Measurements from ENCODE around the gene ZNF683.
"Not testable (repeated sequence)": the region's sequence is repeated elsewhere in the genome, so short reads cannot be mapped to it uniquely, and the experiment has no call there.

The ZNF683 gene

GRCh38 chr1:26340047-26340481 lies 32.5 kb downstream of the ZNF683 start:
- peaks cover 13% of the 10 kb centered on the region for H3K4me1 ChIP-seq (ENCODE audit: control insufficient read depth, insufficient read depth, low read length, poor library complexity, severe bottlenecking)
- no peaks in the 10 kb centered on the region for H3K9me3 ChIP-seq (ENCODE audit: control insufficient read depth, low read length)
- H3K36me3 ChIP-seq (ENCODE audit: control insufficient read depth, insufficient read depth, low read length): no peaks in the 10 kb centered on the region
- H3K27ac ChIP-seq (ENCODE audit: insufficient read depth, low read length, poor library complexity, severe bottlenecking): no peak overlapping the region
- no peak overlapping the region for H3K4me3 ChIP-seq (ENCODE audit: insufficient read depth, low read depth, low read length, poor library complexity, severe bottlenecking)
- DNase-seq: no peak
- no peaks in the 10 kb centered on the region for H3K27me3 ChIP-seq (replicated peaks; ENCODE audit: control insufficient read depth, insufficient read depth, low read length, poor library complexity, severe bottlenecking)

GRCh38 chr1:26338670-26339069 lies 33.9 kb downstream of the ZNF683 start:
- no peak overlapping the region for H3K27ac ChIP-seq (ENCODE audit: insufficient read depth, low read length, poor library complexity, severe bottlenecking)
- peaks cover 13% of the 10 kb centered on the region for H3K4me1 ChIP-seq (ENCODE audit: control insufficient read depth, insufficient read depth, low read length, poor library complexity, severe bottlenecking)
- no peaks in the 10 kb centered on the region for H3K36me3 ChIP-seq (ENCODE audit: control insufficient read depth, insufficient read depth, low read length)
- H3K4me3 ChIP-seq (ENCODE audit: insufficient read depth, low read depth, low read length, poor library complexity, severe bottlenecking): no peak overlapping the region
- no peaks in the 10 kb centered on the region for H3K9me3 ChIP-seq (ENCODE audit: control insufficient read depth, low read length)
- no peaks in the 10 kb centered on the region for H3K27me3 ChIP-seq (replicated peaks; ENCODE audit: control insufficient read depth, insufficient read depth, low read length, poor library complexity, severe bottlenecking)
- DNase-seq: no peak

- Histone ChIP-seq H3K27me3 (replicated peaks; ENCODE audit: control insufficient read depth, insufficient read depth, low read length, poor library complexity, severe bottlenecking) (no peaks in the 10 kb centered on the region), H3K36me3 (ENCODE audit: control insufficient read depth, insufficient read depth, low read length) (no peaks in the 10 kb centered on the region), H3K4me3 (ENCODE audit: insufficient read depth, low read depth, low read length, poor library complexity, severe bottlenecking) (no peak overlapping the region), H3K9me3 (ENCODE audit: control insufficient read depth, low read length) (no peaks in the 10 kb centered on the region), H3K27ac (ENCODE audit: insufficient read depth, low read length, poor library complexity, severe bottlenecking) (no peak overlapping the region), H3K4me1 (ENCODE audit: control insufficient read depth, insufficient read depth, low read length, poor library complexity, severe bottlenecking) (peaks cover 13% of the 10 kb centered on the region)
- no peak for DNase-seq
Observed at GRCh38 chr1:26337625-26338024, 34.9 kb downstream of the ZNF683 start.

GRCh38 chr1:26337206-26337535 lies 35.4 kb downstream of the ZNF683 start:
- Histone ChIP-seq H3K9me3 (ENCODE audit: control insufficient read depth, low read length) (no peaks in the 10 kb centered on the region), H3K27ac (ENCODE audit: insufficient read depth, low read length, poor library complexity, severe bottlenecking) (no peak overlapping the region), H3K36me3 (ENCODE audit: control insufficient read depth, insufficient read depth, low read length) (no peaks in the 10 kb centered on the region), H3K27me3 (replicated peaks; ENCODE audit: control insufficient read depth, insufficient read depth, low read length, poor library complexity, severe bottlenecking) (no peaks in the 10 kb centered on the region), H3K4me3 (ENCODE audit: insufficient read depth, low read depth, low read length, poor library complexity, severe bottlenecking) (no peak overlapping the region), H3K4me1 (ENCODE audit: control insufficient read depth, insufficient read depth, low read length, poor library complexity, severe bottlenecking) (peaks cover 13% of the 10 kb centered on the region)
- DNase-seq: no peak

GRCh38 chr1:26336477-26337205 lies 35.9 kb downstream of the ZNF683 start:
- Histone ChIP-seq H3K27ac (ENCODE audit: insufficient read depth, low read length, poor library complexity, severe bottlenecking) (peak overlapping the region; percentile 42), H3K4me1 (ENCODE audit: control insufficient read depth, insufficient read depth, low read length, poor library complexity, severe bottlenecking) (peaks cover 13% of the 10 kb centered on the region), H3K36me3 (ENCODE audit: control insufficient read depth, insufficient read depth, low read length) (no peaks in the 10 kb centered on the region), H3K27me3 (replicated peaks; ENCODE audit: control insufficient read depth, insufficient read depth, low read length, poor library complexity, severe bottlenecking) (no peaks in the 10 kb centered on the region), H3K4me3 (ENCODE audit: insufficient read depth, low read depth, low read length, poor library complexity, severe bottlenecking) (peak overlapping the region; percentile 74), H3K9me3 (ENCODE audit: control insufficient read depth, low read length) (no peaks in the 10 kb centered on the region)
- peak; percentile 84 to 87 (median 84) for DNase-seq

- Histone ChIP-seq H3K4me1 (ENCODE audit: control insufficient read depth, insufficient read depth, low read length, poor library complexity, severe bottlenecking) (peaks cover 13% of the 10 kb centered on the region), H3K9me3 (ENCODE audit: control insufficient read depth, low read length) (no peaks in the 10 kb centered on the region), H3K4me3 (ENCODE audit: insufficient read depth, low read depth, low read length, poor library complexity, severe bottlenecking) (peak overlapping the region; percentile 74), H3K36me3 (ENCODE audit: control insufficient read depth, insufficient read depth, low read length) (no peaks in the 10 kb centered on the region), H3K27ac (ENCODE audit: insufficient read depth, low read length, poor library complexity, severe bottlenecking) (no peak overlapping the region), H3K27me3 (replicated peaks; ENCODE audit: control insufficient read depth, insufficient read depth, low read length, poor library complexity, severe bottlenecking) (no peaks in the 10 kb centered on the region)
- DNase-seq: no peak
Observed at GRCh38 chr1:26335774-26336476, 36.6 kb downstream of the ZNF683 start.

- not testable (repeated sequence) for H3K36me3 ChIP-seq (ENCODE audit: control insufficient read depth, insufficient read depth, low read length); DNase-seq; H3K27ac ChIP-seq (ENCODE audit: insufficient read depth, low read length, poor library complexity, severe bottlenecking); H3K9me3 ChIP-seq (ENCODE audit: control insufficient read depth, low read length); H3K27me3 ChIP-seq (replicated peaks; ENCODE audit: control insufficient read depth, insufficient read depth, low read length, poor library complexity, severe bottlenecking); H3K4me3 ChIP-seq (ENCODE audit: insufficient read depth, low read depth, low read length, poor library complexity, severe bottlenecking)
- peaks cover 13% of the 10 kb centered on the region for H3K4me1 ChIP-seq (ENCODE audit: control insufficient read depth, insufficient read depth, low read length, poor library complexity, severe bottlenecking)
Observed at GRCh38 chr1:26333312-26333711, 39.2 kb downstream of the ZNF683 start.

- no peak for DNase-seq
- no peaks in the 10 kb centered on the region for H3K27me3 ChIP-seq (replicated peaks; ENCODE audit: control insufficient read depth, insufficient read depth, low read length, poor library complexity, severe bottlenecking)
- H3K4me1 ChIP-seq (ENCODE audit: control insufficient read depth, insufficient read depth, low read length, poor library complexity, severe bottlenecking): peaks cover under 1% of the 10 kb centered on the region
- no peaks in the 10 kb centered on the region for H3K9me3 ChIP-seq (ENCODE audit: control insufficient read depth, low read length)
- no peaks in the 10 kb centered on the region for H3K36me3 ChIP-seq (ENCODE audit: control insufficient read depth, insufficient read depth, low read length)
- no peak overlapping the region for H3K27ac ChIP-seq (ENCODE audit: insufficient read depth, low read length, poor library complexity, severe bottlenecking)
- no peak overlapping the region for H3K4me3 ChIP-seq (ENCODE audit: insufficient read depth, low read depth, low read length, poor library complexity, severe bottlenecking)
Observed at GRCh38 chr1:26330276-26330675, 42.3 kb downstream of the ZNF683 start.

- H3K36me3 ChIP-seq (ENCODE audit: control insufficient read depth, insufficient read depth, low read length); H3K27me3 ChIP-seq (replicated peaks; ENCODE audit: control insufficient read depth, insufficient read depth, low read length, poor library complexity, severe bottlenecking); H3K27ac ChIP-seq (ENCODE audit: insufficient read depth, low read length, poor library complexity, severe bottlenecking); H3K4me1 ChIP-seq (ENCODE audit: control insufficient read depth, insufficient read depth, low read length, poor library complexity, severe bottlenecking); H3K9me3 ChIP-seq (ENCODE audit: control insufficient read depth, low read length); DNase-seq; H3K4me3 ChIP-seq (ENCODE audit: insufficient read depth, low read depth, low read length, poor library complexity, severe bottlenecking): not testable (repeated sequence)
Observed at GRCh38 chr1:26329380-26329779, 43.2 kb downstream of the ZNF683 start.

GRCh38 chr1:26328597-26328996 lies 44.0 kb downstream of the ZNF683 start:
- Histone ChIP-seq H3K27me3 (replicated peaks; ENCODE audit: control insufficient read depth, insufficient read depth, low read length, poor library complexity, severe bottlenecking) (no peaks in the 10 kb centered on the region), H3K9me3 (ENCODE audit: control insufficient read depth, low read length) (no peaks in the 10 kb centered on the region), H3K4me1 (ENCODE audit: control insufficient read depth, insufficient read depth, low read length, poor library complexity, severe bottlenecking) (no peaks in the 10 kb centered on the region), H3K27ac (ENCODE audit: insufficient read depth, low read length, poor library complexity, severe bottlenecking) (no peak overlapping the region), H3K36me3 (ENCODE audit: control insufficient read depth, insufficient read depth, low read length) (peaks cover 2% of the 10 kb centered on the region), H3K4me3 (ENCODE audit: insufficient read depth, low read depth, low read length, poor library complexity, severe bottlenecking) (no peak overlapping the region)
- no peak for DNase-seq

All from effector memory CD4-positive, alpha-beta T cell (primary cell).